SJSA1 (cell line): ENCODE results near the gene WDR37. TPM values are rescaled to one million over a fixed set of nuclear protein-coding genes. Genes with fewer than 3 reads are reported as not detected.
"Not testable (repeated sequence)": the region's sequence is repeated elsewhere in the genome, so short reads cannot be mapped to it uniquely, and the experiment has no call there.

ENCODE experiments used
- DNase-seq, 2 experiments: peaks; one replicate each; pipeline ENCODE4 v3.0.0-alpha.2; 2015 to 2020; ENCODE audit warnings: low spot score in 2 of 2, low read depth in 1 of 2
- H3K27ac ChIP-seq: fragments of 250-450 bp; sonication (Bioruptor Pico); 2 replicates; pipeline ENCODE4 v1.5.1; 2020; ENCODE audit warnings: mild to moderate bottlenecking, moderate library complexity
- H3K27me3 ChIP-seq: fragments of 250-450 bp; sonication (Bioruptor Pico); replicated peaks from 2 replicates; pipeline ENCODE4 v1.5.1; 2020; ENCODE audit warnings: mild to moderate bottlenecking, moderate library complexity
- H3K36me3 ChIP-seq: fragments of 250-450 bp; sonication (Bioruptor Pico); 2 replicates; pipeline ENCODE4 v1.5.1; 2020; ENCODE audit warnings: mild to moderate bottlenecking
- H3K4me1 ChIP-seq: fragments of 250-450 bp; sonication (Bioruptor Pico); replicated peaks from 2 replicates; pipeline ENCODE4 v1.6.1; 2021; ENCODE audit warnings: mild to moderate bottlenecking
- H3K4me3 ChIP-seq: fragments of 250-450 bp; sonication (Bioruptor Pico); 2 replicates; pipeline ENCODE4 v1.5.1; 2020; ENCODE audit warnings: mild to moderate bottlenecking
- H3K9me3 ChIP-seq: fragments of 250-450 bp; sonication (Bioruptor Pico); replicated peaks from 2 replicates; pipeline ENCODE4 v1.5.1; 2020; ENCODE audit warnings: mild to moderate bottlenecking
- total RNA-seq: library from RNA; depleted of rRNA; stranded (reverse); fragments of >200 nt; shearing (Covaris generic); gene quantifications from 2 replicates; pipeline ENCODE4 v1.2.3, GENCODE V29; 2014

WDR37 gene
- total RNA-seq, 1 experiment from 2014 or later, result 8.1 TPM

GRCh38 chr10:1026578-1026977, 29.6 kb upstream of the WDR37 start:
- no peak for DNase-seq
- Histone ChIP-seq H3K4me3 (no peak overlapping the region), H3K9me3 (no peaks in the 10 kb centered on the region), H3K27me3 (no peaks in the 10 kb centered on the region), H3K4me1 (no peaks in the 10 kb centered on the region), H3K36me3 (no peaks in the 10 kb centered on the region), H3K27ac (no peak overlapping the region)

- no peak for DNase-seq
- Histone ChIP-seq H3K4me3 (no peak overlapping the region), H3K36me3 (no peaks in the 10 kb centered on the region), H3K27ac (no peak overlapping the region), H3K4me1 (no peaks in the 10 kb centered on the region), H3K9me3 (no peaks in the 10 kb centered on the region), H3K27me3 (no peaks in the 10 kb centered on the region)
Measured at GRCh38 chr10:1029838-1030237, 26.3 kb upstream of the WDR37 start.

GRCh38 chr10:1033601-1034000, 22.6 kb upstream of the WDR37 start:
- Histone ChIP-seq H3K4me1 (no peaks in the 10 kb centered on the region), H3K9me3 (no peaks in the 10 kb centered on the region; the same call in 1 of the 2 replicates), H3K4me3 (no peak overlapping the region), H3K27ac (no peak overlapping the region), H3K27me3 (no peaks in the 10 kb centered on the region), H3K36me3 (peaks cover 7% of the 10 kb centered on the region)
- no peak for DNase-seq

GRCh38 chr10:1034758-1035157, 21.4 kb upstream of the WDR37 start:
- Histone ChIP-seq H3K27ac (no peak overlapping the region), H3K4me1 (no peaks in the 10 kb centered on the region), H3K36me3 (peaks cover 13% of the 10 kb centered on the region), H3K4me3 (no peak overlapping the region), H3K27me3 (no peaks in the 10 kb centered on the region), H3K9me3 (no peaks in the 10 kb centered on the region; the same call in 1 of the 2 replicates)
- DNase-seq, result no peak

- DNase-seq, result no peak
- no peak overlapping the region for H3K27ac ChIP-seq
- H3K9me3 ChIP-seq, result no peaks in the 10 kb centered on the region; the same call in 1 of the 2 replicates
- H3K4me3 ChIP-seq, result no peak overlapping the region
- peaks cover 17% of the 10 kb centered on the region for H3K36me3 ChIP-seq
- no peaks in the 10 kb centered on the region for H3K27me3 ChIP-seq
- H3K4me1 ChIP-seq, result no peaks in the 10 kb centered on the region
Measured at GRCh38 chr10:1035201-1035600, 21.0 kb upstream of the WDR37 start.

GRCh38 chr10:1036341-1036791, 19.8 kb upstream of the WDR37 start:
- DNase-seq, result no peak
- no peak overlapping the region for H3K27ac ChIP-seq
- H3K36me3 ChIP-seq, result peaks cover 29% of the 10 kb centered on the region

GRCh38 chr10:1037098-1037497, 19.1 kb upstream of the WDR37 start:
- H3K27ac ChIP-seq, result no peak overlapping the region
- no peaks in the 10 kb centered on the region for H3K4me1 ChIP-seq
- peaks cover 36% of the 10 kb centered on the region for H3K36me3 ChIP-seq
- no peak for DNase-seq
- H3K27me3 ChIP-seq, result no peaks in the 10 kb centered on the region
- H3K9me3 ChIP-seq, result no peaks in the 10 kb centered on the region; the same call in 1 of the 2 replicates
- H3K4me3 ChIP-seq, result no peak overlapping the region

More at GRCh38 chr10:1036341-1036791, 19.8 kb upstream of the WDR37 start:
- H3K27me3 ChIP-seq, result no peaks in the 10 kb centered on the region
- H3K4me1 ChIP-seq, result no peaks in the 10 kb centered on the region
- H3K9me3 ChIP-seq, result no peaks in the 10 kb centered on the region; the same call in 1 of the 2 replicates
- no peak overlapping the region for H3K4me3 ChIP-seq

GRCh38 chr10:1038769-1039168, 17.4 kb upstream of the WDR37 start:
- peaks cover 53% of the 10 kb centered on the region for H3K36me3 ChIP-seq
- not testable (repeated sequence) for H3K27me3 ChIP-seq, H3K9me3 ChIP-seq

GRCh38 chr10:1040133-1040532, 16.1 kb upstream of the WDR37 start:
- H3K9me3 ChIP-seq, result no peaks in the 10 kb centered on the region; the same call in 1 of the 2 replicates
- peaks cover 54% of the 10 kb centered on the region for H3K36me3 ChIP-seq
- DNase-seq, result no peak
- no peaks in the 10 kb centered on the region for H3K4me1 ChIP-seq
- no peak overlapping the region for H3K27ac ChIP-seq
- no peak overlapping the region for H3K4me3 ChIP-seq
- no peaks in the 10 kb centered on the region for H3K27me3 ChIP-seq

More at GRCh38 chr10:1038769-1039168, 17.4 kb upstream of the WDR37 start:
- not testable (repeated sequence) for H3K4me1 ChIP-seq, DNase-seq, H3K27ac ChIP-seq, H3K4me3 ChIP-seq

GRCh38 chr10:1041514-1041913, 14.7 kb upstream of the WDR37 start:
- no peak overlapping the region for H3K4me3 ChIP-seq
- no peak for DNase-seq
- H3K27ac ChIP-seq, result no peak overlapping the region
- no peaks in the 10 kb centered on the region; the same call in 1 of the 2 replicates for H3K9me3 ChIP-seq
- H3K27me3 ChIP-seq, result no peaks in the 10 kb centered on the region
- H3K4me1 ChIP-seq, result no peaks in the 10 kb centered on the region
- peaks cover 61% of the 10 kb centered on the region for H3K36me3 ChIP-seq

- Histone ChIP-seq H3K4me3 (no peak overlapping the region), H3K9me3 (no peaks in the 10 kb centered on the region), H3K4me1 (no peaks in the 10 kb centered on the region), H3K27ac (no peak overlapping the region), H3K27me3 (no peaks in the 10 kb centered on the region), H3K36me3 (peaks cover 58% of the 10 kb centered on the region)
- no peak for DNase-seq
Measured at GRCh38 chr10:1043532-1043995, 12.6 kb upstream of the WDR37 start.

- Histone ChIP-seq H3K4me1 (no peaks in the 10 kb centered on the region), H3K27me3 (no peaks in the 10 kb centered on the region), H3K4me3 (no peak overlapping the region), H3K27ac (no peak overlapping the region), H3K9me3 (no peaks in the 10 kb centered on the region), H3K36me3 (peaks cover 59% of the 10 kb centered on the region)
- no peak for DNase-seq
Measured at GRCh38 chr10:1044146-1044545, 12.0 kb upstream of the WDR37 start.

- no peak for DNase-seq
- H3K27ac ChIP-seq, result no peak overlapping the region
Measured at GRCh38 chr10:1044964-1045363, 11.2 kb upstream of the WDR37 start.

GRCh38 chr10:1045415-1045814, 10.8 kb upstream of the WDR37 start:
- no peak overlapping the region for H3K27ac ChIP-seq
- no peak for DNase-seq
- H3K36me3 ChIP-seq, result peaks cover 47% of the 10 kb centered on the region
- H3K27me3 ChIP-seq, result no peaks in the 10 kb centered on the region
- H3K9me3 ChIP-seq, result no peaks in the 10 kb centered on the region
- H3K4me3 ChIP-seq, result no peak overlapping the region
- H3K4me1 ChIP-seq, result no peaks in the 10 kb centered on the region

More at GRCh38 chr10:1044964-1045363, 11.2 kb upstream of the WDR37 start:
- Histone ChIP-seq H3K36me3 (peaks cover 51% of the 10 kb centered on the region), H3K9me3 (no peaks in the 10 kb centered on the region), H3K27me3 (no peaks in the 10 kb centered on the region), H3K4me3 (no peak overlapping the region), H3K4me1 (no peaks in the 10 kb centered on the region)

- Histone ChIP-seq H3K9me3 (no peaks in the 10 kb centered on the region), H3K4me3 (peak overlapping the region; percentile 69), H3K27ac (peak overlapping the region; percentile 97; the same call in 1 of the 2 replicates), H3K36me3 (peaks cover 46% of the 10 kb centered on the region), H3K27me3 (no peaks in the 10 kb centered on the region), H3K4me1 (no peaks in the 10 kb centered on the region)
- no peak for DNase-seq
Measured at GRCh38 chr10:1047937-1048336, 8.2 kb upstream of the WDR37 start.
